ENCODE measurements around the gene MOB4. TPM values are rescaled to one million over a fixed set of nuclear protein-coding genes. Genes with fewer than 3 reads are reported as not detected.

The MOB4 gene
- total RNA-seq, 1 donor from 2014 or later: 23.7 TPM

DNA sequence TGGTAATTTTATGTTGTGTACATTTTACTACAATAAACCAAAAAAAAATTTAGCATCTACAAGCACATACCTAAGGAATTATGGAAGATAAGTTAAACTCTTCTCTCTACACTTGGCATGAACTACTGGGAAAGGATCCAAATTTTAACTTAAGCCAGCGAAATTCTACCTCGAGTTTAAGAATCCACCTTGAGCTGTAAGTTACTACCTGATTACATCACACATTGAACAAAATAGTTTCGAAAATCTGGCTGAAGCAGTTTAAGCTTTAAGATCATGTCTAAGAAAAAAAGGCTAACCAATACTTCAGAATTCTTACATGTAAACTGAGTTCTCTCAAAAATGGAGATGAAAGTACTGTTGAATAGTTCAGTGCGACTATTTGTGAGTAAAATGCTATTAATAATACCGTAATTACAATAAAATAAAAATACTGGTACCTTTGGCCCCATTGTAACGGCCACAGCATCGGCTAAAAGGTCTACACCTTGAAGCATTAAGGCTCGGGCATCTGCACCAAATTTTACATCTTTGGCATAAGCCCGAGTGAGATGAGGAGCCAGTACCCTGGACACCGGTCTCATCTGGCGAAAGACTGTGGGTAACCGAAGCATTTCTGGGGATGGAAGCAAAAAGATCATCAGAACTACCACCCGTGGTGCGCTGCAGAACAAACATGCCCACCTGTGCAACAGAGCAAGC lies 17.5 kb upstream of the MOB4 start:
- Mint-ChIP-seq H3K27ac (ENCODE audit: unreplicated experiment) (peak overlapping the region; percentile 95), H3K4me1 (ENCODE audit: unreplicated experiment) (peaks cover 49% of the 10 kb centered on the region), H3K9me3 (ENCODE audit: unreplicated experiment) (no peaks in the 10 kb centered on the region), H3K4me3 (ENCODE audit: unreplicated experiment) (peak overlapping the region; percentile 91), H3K36me3 (ENCODE audit: unreplicated experiment) (peaks cover 46% of the 10 kb centered on the region), H3K27me3 (ENCODE audit: unreplicated experiment) (no peaks in the 10 kb centered on the region)
- no peak for DNase-seq (ENCODE audit: extremely low spot score, unreplicated experiment)
- TF ChIP-seq, protein P1, sequence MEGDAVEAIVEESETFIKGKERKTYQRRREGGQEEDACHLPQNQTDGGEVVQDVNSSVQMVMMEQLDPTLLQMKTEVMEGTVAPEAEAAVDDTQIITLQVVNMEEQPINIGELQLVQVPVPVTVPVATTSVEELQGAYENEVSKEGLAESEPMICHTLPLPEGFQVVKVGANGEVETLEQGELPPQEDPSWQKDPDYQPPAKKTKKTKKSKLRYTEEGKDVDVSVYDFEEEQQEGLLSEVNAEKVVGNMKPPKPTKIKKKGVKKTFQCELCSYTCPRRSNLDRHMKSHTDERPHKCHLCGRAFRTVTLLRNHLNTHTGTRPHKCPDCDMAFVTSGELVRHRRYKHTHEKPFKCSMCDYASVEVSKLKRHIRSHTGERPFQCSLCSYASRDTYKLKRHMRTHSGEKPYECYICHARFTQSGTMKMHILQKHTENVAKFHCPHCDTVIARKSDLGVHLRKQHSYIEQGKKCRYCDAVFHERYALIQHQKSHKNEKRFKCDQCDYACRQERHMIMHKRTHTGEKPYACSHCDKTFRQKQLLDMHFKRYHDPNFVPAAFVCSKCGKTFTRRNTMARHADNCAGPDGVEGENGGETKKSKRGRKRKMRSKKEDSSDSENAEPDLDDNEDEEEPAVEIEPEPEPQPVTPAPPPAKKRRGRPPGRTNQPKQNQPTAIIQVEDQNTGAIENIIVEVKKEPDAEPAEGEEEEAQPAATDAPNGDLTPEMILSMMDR (IDR thresholded peaks at IDR 0.05): no peak

DNA sequence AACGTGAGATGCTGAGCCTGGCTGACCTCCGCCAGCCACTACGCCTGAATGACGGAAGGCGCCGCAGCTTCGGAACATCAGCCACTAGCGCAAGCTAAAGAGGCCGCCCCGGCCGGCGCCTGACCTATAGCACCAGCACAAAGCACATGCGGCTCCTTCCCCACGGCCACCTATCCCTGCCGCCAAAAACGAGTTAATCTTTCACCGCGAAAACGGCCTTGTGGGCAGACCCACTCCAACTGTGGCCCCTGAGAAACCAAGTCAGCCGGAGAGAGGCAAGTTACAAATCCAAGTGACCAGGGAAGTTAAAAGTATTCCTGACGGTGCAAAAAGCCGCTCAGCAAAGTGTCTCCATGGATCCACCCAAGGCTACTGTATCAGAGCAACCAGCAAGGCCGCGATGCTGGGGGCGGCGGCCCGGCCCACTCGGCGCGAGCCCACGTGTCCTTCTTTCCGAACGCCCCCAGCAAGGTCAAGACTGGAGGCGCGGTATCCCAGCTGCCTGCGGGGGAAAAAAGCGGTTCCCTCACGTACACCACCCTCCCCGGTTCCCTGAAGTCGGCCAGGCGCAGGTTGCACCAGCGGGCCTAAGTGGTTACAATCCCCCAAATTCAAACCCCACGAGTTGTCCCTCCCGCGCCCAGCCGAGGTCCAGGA lies 16.8 kb upstream of the MOB4 start:
- Mint-ChIP-seq H3K9me3 (ENCODE audit: unreplicated experiment) (no peaks in the 10 kb centered on the region), H3K36me3 (ENCODE audit: unreplicated experiment) (peaks cover 49% of the 10 kb centered on the region), H3K27ac (ENCODE audit: unreplicated experiment) (peak overlapping the region; percentile 95), H3K4me3 (ENCODE audit: unreplicated experiment) (peak overlapping the region; percentile 91), H3K4me1 (ENCODE audit: unreplicated experiment) (peaks cover 49% of the 10 kb centered on the region), H3K27me3 (ENCODE audit: unreplicated experiment) (no peaks in the 10 kb centered on the region)
- TF ChIP-seq, protein P1 (IDR thresholded peaks at IDR 0.05): no peak
- no peak for DNase-seq (ENCODE audit: extremely low spot score, unreplicated experiment)

DNA sequence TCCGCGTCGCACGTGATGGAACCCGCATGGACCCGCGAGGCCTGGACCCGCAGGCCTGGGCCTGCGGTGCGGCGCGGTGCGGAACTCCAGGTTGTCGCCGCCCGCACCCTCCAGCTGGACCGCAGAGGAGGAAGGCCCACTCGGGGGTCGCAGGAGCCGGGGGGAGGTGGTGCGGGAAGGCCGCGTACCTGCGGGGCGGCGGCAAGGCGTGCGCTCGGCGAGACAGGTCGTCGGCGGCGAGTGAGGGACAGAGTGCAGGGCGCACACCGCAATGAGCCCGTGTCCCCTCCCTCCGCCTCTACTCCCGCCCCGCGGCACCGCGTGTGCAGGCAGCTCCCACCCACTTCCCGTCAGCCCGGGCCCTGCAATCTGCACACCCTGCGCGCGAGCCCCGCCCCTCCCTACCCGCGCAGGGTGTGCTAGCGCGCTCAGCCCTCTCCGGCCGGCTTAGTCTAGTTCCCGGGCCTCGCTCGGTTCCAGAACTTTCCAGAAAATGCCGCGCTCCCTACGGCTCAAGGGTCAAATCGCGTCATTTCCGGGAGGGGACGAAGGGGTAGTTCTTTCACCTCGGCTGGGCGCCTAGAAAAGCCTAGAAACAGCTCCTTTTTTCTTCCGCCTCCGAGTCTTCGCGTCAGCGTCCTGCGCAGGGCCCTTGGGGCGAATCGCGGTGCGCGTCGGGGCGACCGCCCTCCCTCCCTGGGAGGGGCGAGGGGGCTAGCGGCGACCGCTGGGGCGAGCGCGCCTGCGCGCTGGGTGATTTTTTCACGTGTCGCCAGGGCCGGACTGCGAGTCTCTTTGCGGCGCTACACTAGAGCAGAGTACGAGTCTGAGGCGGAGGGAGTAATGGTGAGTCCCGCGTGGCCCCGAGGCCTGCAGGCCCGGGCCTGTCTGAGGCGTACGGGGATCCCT lies 16.0 kb upstream of the MOB4 start, which contains the start of the genes HSPD1 and HSPE1:
Gene HSPD1, minus strand, starts transcription at position 247 of the 909 bp plus-strand sequence. CDS start 992 bp downstream, outside the sequence.
Gene HSPE1, plus strand, starts transcription at position 786 of the 909 bp plus-strand sequence. Its CDS starts 58 bp downstream, at position 844.
- DNase-seq (ENCODE audit: extremely low spot score, unreplicated experiment): peak; percentile 99
- Mint-ChIP-seq H3K27me3 (ENCODE audit: unreplicated experiment) (no peaks in the 10 kb centered on the region), H3K9me3 (ENCODE audit: unreplicated experiment) (no peaks in the 10 kb centered on the region), H3K36me3 (ENCODE audit: unreplicated experiment) (peaks cover 46% of the 10 kb centered on the region), H3K27ac (ENCODE audit: unreplicated experiment) (peak within 1 kb of the TSS; percentile 95), H3K4me1 (ENCODE audit: unreplicated experiment) (peaks cover 49% of the 10 kb centered on the region), H3K4me3 (ENCODE audit: unreplicated experiment) (peak within 1 kb of the TSS; percentile 91)
- TF ChIP-seq, protein P1 (IDR thresholded peaks at IDR 0.05): no peak

DNA sequence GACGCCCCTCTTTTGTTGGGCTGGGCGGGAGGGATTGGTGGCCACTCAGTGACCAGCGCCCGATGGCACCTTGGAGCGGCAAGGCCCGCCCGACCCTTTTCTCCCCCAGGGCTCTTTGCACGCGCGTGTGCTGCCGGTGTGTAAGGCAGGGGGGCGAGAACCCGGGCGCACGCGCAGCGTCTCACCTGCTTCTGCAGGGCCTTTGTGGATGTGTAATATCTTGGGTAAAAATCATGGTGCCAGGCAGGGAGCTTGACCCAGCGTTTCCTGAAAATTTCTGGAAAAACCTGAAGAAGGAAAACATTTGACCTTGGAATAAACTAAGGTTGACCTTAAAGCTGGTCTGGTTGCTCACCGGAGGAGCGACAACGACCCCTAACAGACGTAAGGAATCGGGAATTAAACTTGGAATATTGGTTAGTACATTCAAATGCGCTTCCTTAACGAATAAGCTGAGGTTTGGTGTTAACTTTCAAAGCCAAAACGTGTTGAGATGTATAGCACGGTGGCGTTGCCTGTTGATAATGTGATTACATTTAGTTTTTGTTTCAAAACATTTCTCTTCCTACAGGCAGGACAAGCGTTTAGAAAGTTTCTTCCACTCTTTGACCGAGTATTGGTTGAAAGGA lies 15.2 kb upstream of the MOB4 start:
- no peaks in the 10 kb centered on the region for H3K27me3 Mint-ChIP-seq (ENCODE audit: unreplicated experiment)
- peaks cover 49% of the 10 kb centered on the region for H3K4me1 Mint-ChIP-seq (ENCODE audit: unreplicated experiment)
- no peaks in the 10 kb centered on the region for H3K9me3 Mint-ChIP-seq (ENCODE audit: unreplicated experiment)
- TF ChIP-seq, protein P1 (IDR thresholded peaks at IDR 0.05): no peak
- no peak for DNase-seq (ENCODE audit: extremely low spot score, unreplicated experiment)
- peak overlapping the region; percentile 95 for H3K27ac Mint-ChIP-seq (ENCODE audit: unreplicated experiment)
- H3K4me3 Mint-ChIP-seq (ENCODE audit: unreplicated experiment): peak overlapping the region; percentile 91
- peaks cover 44% of the 10 kb centered on the region for H3K36me3 Mint-ChIP-seq (ENCODE audit: unreplicated experiment)
